HG03064 (cell line): Measurements from ENCODE around the gene CUZD1.
"Not testable (repeated sequence)": the region's sequence is repeated elsewhere in the genome, so short reads cannot be mapped to it uniquely, and the experiment has no call there.

Source experiments
- ATAC-seq: cut with Tn5 transposase; IDR thresholded peaks from one replicate; pipeline ENCODE4 v1.9.1; 2021; ENCODE audit warnings: low read depth; ENCODE audit not compliant: unreplicated experiment

CUZD1 gene

GRCh38 chr10:122845783-122846332 is at the start of gene CUZD1:
CUZD1 (minus strand) TSS chr10:122845857; CDS start chr10:122845843, 14 bp downstream.
- no peak for ATAC-seq

DNA sequence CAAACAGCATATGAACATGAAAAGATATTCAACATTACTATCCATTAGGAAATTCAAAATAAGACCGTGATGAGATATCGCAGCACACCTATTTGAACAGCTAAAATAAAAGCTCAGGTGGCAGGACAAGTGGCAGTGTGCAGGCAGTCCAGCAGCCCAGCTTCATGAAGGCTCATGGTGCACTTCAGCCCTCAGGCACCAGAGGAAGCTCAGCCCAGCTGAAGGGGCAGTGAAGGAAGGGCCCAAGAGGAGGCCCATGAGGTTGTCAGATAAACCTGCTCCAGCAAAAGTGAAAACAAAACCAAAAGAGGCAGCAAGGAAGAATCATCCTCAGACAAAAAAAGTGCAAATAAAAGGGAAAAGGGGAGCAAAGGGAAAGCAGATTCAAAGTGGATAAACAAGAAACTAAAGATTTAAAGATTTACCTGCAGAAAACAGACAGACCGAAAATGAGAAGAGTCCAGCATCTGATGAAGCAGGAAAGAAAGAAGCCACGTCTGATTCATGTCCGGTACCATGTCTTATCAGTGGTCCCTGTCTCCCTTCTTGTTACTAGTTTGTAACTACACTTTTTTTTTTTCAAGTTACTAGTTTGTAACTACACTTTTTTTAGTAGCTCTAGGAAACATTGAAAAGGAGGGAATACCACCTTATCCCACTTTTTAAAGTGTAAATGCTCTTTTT is 48.7 kb upstream of the CUZD1 start:
- ATAC-seq, result no peak

DNA sequence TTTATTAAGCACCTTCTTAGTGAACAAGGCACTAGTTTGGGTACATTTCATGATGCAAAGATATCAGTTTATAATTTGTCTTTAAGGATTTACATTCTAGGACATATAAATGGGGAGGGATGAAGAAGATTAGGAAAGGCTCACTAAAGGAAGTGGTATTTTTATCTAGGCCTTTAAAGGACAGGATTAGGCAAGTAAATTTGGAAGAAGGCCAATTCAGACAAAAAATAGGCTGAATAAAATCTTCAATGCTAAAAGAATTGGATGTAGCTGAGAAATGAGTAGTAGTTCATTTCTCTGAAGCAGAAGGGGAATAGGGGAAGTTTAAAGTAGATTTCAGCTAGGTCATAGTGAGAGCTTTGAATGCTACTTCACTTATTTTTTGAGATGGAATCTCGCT is 38.5 kb upstream of the CUZD1 start:
- no peak for ATAC-seq

GRCh38 chr10:122882766-122883165 is 37.1 kb upstream of the CUZD1 start:
- no peak for ATAC-seq

- peak; percentile 74 for ATAC-seq
Measured at GRCh38 chr10:122879339-122880273, 33.9 kb upstream of the CUZD1 start, which contains the start of gene FAM24B. FAM24B (minus strand) TSS chr10:122879581; CDS start chr10:122850515, 29,066 bp downstream.

GRCh38 chr10:122878799-122879338 is 33.2 kb upstream of the CUZD1 start:
- ATAC-seq, result peak; percentile 10

DNA sequence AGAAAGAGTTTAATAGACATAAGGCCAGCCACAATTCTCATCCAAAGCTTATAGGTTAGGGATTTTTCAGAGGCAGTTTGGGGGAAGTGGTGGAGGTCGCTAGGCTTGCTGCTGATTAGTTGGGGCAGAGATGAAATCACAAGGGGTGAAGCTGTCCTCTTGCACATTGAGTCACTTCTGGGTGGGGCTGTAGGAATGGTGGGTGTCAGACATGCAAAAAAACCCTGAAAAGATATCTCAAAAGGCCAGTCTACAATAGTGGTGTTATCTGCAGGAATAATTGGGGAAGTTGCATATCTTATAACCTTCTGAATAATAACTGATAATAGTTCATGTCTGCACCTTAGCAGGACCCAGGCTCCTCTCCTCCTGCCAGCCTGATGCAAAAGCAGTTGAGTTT is 31.6 kb upstream of the CUZD1 start:
- no peak for ATAC-seq

DNA sequence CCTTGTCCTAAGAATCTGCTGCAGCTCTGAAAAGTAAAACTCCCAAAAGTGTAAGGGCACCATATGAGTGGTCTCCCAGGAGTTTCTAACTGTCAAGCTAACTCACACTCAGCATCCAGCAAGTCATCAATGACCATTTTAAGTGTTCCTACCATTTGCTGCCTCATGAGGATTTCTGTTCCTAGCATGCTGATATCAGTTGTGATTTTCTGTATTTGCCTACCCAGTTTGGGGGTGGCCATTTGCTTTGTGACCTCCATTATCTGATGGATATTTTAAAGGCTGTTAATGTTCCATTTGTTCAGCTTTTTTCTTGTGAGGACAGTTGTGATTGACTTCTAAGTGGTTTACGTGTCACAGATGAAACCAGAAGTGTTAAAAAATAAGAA is 30.8 kb upstream of the CUZD1 start:
- no peak for ATAC-seq

GRCh38 chr10:122875843-122876466 is 30.3 kb upstream of the CUZD1 start:
- no peak for ATAC-seq

DNA sequence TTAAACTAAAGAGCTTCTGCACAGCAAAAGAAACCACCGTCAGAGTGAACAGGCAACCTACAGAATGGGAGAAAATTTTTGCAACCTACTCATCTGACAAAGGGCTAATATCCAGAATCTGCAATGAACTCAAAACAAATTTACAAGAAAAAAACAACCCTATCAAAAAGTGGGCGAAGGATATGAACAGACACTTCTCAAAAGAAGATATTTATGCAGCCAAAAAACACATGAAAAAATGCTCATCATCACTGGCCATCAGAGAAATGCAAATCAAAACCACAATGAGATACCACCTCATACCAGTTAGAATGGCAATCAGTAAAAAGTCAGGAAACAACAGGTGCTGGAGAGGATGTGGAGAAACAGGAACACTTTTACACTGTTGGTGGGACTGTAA is 26.3 kb upstream of the CUZD1 start:
- not testable (repeated sequence) for ATAC-seq

DNA sequence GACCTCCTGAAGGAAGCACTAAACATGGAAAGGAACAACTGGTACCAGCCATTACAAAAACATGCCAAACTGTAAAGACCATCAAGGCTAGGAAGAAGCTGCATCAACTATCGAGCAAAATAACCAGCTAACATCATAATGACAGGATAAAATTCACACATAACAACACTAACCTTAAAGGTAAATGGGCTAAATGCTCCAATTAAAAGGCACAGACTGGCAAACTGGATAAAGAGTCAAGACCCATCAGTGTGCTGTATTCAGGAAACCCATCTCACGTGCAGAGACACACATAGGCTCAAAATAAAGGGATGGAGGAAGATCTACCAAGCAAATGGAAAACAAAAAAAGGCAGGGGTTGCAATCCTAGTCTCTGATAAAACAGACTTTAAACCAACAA is 23.1 kb upstream of the CUZD1 start:
- not testable (repeated sequence) for ATAC-seq

DNA sequence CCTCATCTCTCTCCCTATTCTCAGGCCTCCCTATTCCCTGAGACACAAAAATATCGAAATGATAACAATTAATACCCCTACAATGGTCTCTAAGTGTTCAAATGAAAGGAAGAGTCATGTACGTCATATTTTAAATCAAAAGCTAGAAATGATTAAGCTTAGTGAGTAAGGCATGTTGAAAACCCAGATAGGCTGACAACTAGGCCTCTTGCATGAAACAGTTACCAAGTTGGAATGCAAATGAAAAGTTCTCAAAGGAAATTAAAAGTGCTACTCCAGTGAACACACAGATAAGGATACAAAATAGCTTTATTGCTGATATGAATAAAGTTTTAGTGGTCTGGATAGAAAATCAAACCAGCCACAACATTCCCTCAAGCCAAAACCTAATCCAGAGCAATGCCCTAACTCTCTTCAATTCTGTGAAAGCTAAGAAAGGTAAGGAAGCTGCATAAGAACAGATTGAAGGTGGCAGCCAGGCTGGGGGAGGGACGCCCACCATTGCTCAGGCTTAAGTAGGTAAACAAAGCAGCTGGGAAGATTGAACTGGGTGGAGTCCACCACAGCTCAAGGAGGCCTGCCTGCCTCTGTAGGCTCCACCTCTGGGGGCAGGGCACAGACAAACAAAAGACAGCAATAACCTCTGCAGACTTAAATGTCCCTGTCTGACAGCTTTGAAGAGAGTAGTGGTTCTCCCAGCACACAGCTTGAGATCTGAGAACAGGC is 21.3 kb upstream of the CUZD1 start:
- not testable (repeated sequence) for ATAC-seq

DNA sequence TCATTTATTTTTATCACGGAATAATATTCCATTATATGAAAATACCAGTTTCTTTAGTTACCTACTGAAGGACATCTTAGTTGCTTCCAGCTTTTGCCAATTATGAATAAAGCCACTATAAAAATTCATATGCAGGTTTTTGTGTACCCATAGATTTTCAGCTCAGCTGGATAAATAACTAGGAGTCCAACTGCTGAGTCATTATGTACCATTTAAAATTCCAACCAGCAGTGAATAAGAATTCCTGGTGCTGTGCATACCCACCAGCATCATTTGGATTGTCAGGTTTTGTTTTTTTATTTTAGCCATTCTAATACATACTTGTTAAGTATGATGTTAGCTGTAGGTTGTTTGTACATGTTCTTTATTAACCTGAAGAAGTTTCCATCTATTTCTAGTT is 19.2 kb upstream of the CUZD1 start:
- ATAC-seq, result no peak

GRCh38 chr10:122864194-122864592 is 18.5 kb upstream of the CUZD1 start:
- ATAC-seq, result no peak

DNA sequence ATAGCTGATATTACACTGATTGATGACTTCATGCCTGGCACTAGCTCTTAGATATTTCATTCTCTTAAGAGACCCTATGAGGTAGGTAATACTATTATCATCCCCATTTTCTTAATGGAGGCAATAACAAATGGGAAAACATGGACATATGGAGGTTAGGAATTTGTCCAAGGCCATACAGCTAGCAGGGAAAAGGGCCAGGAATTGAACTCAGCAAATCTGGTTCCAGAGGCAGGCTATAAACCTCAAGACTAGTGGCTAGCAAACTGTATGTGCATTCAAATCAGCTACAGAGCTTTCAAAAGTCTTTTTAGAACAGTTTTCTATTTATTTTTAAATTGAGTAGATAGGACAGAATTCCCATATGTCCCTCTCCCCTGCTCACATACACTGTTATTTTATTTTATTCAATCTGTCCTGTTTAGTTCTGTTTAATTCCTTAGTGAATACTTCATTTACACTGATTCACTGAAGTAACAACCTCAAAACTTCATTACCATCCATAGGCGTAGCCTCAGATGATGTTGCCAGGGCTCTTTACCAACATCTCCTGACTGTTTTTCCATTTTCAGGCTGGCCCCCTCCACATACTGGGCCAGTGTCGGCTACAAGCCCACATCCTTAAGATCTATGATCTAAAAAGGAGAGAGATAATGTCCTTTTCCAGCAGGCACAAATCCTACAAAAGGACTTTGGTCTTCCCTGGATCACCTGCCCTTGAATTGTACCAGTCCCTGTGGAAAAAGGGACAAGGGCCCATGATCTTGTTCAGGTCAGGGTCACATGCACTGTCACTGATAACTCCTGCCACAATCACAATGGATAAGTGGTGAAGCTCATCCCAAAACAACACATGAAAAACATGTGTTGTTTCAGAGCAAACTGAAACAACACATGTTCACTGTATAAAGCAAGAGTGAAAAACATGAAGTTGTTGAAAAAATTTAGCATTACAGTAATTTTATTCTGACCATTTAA is 17.8 kb upstream of the CUZD1 start:
- ATAC-seq, result no peak

- ATAC-seq, result no peak
Measured at GRCh38 chr10:122861711-122862161, 16.1 kb upstream of the CUZD1 start.

DNA sequence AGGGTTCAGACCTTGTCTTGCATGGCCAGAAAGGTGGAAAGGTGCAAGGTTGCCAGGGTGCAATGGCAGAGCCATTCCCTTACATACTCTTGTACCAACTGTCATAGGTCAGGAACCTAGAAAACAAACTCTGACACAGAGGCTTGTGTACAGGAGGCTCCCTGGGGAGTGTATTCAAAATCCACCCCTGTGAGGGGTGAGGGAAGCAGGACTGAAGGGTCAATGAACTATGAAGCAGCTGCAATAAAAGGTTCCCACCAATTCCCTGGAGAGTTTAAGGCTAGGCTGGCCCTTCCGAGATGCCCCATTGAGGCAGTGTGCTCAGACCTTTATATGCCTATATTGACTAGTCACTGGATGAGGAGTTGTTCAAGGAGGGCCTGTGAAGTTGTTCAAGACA is 13.9 kb upstream of the CUZD1 start:
- no peak for ATAC-seq

GRCh38 chr10:122858042-122858441 is 12.4 kb upstream of the CUZD1 start:
- ATAC-seq, result not testable (repeated sequence)

DNA sequence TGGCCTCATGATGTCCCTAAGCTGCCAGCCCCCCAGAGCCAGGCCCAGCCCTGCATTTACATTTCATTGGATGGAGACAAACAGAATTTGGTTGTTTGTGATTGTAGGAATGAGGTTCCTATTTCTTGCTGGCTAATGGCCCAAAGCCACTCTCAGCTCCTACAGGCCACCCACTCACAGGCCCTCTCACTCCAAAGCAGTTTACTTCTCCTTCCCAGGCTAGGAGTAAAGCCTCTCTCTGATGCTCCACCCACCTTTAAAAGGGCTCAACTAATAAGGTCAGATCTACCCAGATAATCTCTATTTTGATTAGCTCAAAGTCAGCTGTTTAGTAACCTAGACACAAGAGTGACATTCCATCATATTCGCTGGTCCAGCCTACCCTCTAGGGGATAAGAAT is 11.2 kb upstream of the CUZD1 start:
- ATAC-seq, result no peak
